ENCODE measurements around the gene TNFAIP8. TPM values are rescaled to one million over a fixed set of nuclear protein-coding genes. Genes with fewer than 3 reads are reported as not detected.

TNFAIP8 gene
- total and polyA plus RNA-seq, 2 experiments from 2014 or later = 10.6 to 29.2 TPM

DNA sequence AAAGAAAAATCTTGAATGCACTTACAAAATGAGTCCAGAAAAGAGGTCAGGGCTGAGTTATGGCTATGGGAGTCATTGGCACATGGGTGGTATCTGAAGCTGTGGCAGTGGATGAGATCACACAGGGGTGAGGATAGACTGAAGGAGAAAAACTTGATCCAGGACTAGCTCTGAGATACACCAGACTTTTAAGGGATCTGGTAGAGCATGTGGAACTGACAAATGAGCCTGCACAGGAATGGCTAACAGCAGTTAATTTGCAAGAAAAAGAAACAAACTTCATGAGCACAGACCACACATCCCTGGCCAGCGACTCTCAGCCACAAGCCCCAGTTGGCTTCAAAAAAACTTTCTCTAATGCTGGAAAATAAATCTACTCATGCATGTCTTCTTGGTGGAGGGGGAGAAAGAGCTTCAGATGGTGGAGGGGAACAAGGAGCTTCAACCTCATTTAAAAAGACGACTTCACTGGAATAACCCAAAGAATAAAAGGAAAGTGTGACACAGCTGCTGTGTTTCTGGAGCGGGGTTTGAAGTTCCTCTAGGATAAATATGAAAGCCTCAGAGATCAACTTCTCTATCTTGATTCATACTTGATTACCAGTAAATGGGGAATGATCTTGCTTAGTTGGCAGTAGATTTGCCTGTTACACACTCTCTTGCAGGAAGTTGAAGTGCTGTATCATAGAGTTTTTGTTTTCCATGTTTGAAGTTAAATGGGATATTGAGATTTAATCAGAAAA lies 33.6 kb downstream of the TNFAIP8 start (continued):
- TF ChIP-seq, protein P1, sequence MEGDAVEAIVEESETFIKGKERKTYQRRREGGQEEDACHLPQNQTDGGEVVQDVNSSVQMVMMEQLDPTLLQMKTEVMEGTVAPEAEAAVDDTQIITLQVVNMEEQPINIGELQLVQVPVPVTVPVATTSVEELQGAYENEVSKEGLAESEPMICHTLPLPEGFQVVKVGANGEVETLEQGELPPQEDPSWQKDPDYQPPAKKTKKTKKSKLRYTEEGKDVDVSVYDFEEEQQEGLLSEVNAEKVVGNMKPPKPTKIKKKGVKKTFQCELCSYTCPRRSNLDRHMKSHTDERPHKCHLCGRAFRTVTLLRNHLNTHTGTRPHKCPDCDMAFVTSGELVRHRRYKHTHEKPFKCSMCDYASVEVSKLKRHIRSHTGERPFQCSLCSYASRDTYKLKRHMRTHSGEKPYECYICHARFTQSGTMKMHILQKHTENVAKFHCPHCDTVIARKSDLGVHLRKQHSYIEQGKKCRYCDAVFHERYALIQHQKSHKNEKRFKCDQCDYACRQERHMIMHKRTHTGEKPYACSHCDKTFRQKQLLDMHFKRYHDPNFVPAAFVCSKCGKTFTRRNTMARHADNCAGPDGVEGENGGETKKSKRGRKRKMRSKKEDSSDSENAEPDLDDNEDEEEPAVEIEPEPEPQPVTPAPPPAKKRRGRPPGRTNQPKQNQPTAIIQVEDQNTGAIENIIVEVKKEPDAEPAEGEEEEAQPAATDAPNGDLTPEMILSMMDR (conservative IDR thresholded peaks at IDR 0.05; ENCODE audit: low read depth in 2 of 2) = no peak
- TF ChIP-seq CREB1 (CRISPR knock-in tag; IDR thresholded peaks at IDR 0.05; ENCODE audit: low read depth) (no peak), EZH2phosphoT487 (IDR thresholded peaks at IDR 0.05; ENCODE audit: unreplicated experiment) (no peak), ZNF114 (CRISPR knock-in tag; IDR thresholded peaks at IDR 0.05) (no peak), EZH2 (IDR thresholded peaks at IDR 0.05; ENCODE audit: low read depth, unreplicated experiment) (no peak), STAT1 (IDR thresholded peaks at IDR 0.05; ENCODE audit: unreplicated experiment) (no peak)

DNA sequence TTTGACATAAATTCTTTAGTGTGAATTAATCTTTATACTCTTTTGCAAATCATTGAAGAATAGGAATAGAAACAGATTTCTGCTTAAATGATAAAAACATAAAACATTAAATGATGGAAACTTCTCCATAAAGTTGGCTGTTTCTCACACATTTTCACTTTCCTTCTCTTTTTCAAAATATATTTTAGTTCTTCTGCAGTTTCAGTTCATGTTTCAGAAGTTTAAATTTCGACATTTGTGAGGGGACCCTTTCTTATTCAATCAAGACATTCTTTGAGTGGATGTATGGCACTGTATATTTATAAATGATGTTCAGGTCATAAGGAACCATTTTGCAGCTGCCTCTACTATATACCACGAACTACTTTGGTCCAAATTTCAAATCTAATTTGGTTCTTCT lies 34.6 kb downstream of the TNFAIP8 start:
- Histone ChIP-seq H3K4me3 (no peak overlapping the region), H3K9me2 (ENCODE audit: insufficient read depth) (no peaks in the 10 kb centered on the region; the same call in 1 of the 2 replicates), H3K79me2 (replicated peaks; ENCODE audit: insufficient read depth) (no peaks in the 10 kb centered on the region; the same call in 1 of the 2 replicates), H3F3A (replicated peaks; ENCODE audit: low read depth) (no peaks in the 10 kb centered on the region), H3K4me1 (ENCODE audit: insufficient read depth) (peaks cover 20% of the 10 kb centered on the region), H2AFZ (no peak overlapping the region), H3K36me3 (ENCODE audit: insufficient read depth) (no peaks in the 10 kb centered on the region), H3K27me3 (ENCODE audit: insufficient read depth) (no peaks in the 10 kb centered on the region), H3K4me2 (no peak overlapping the region), H3K27ac (ENCODE audit: low read depth) (no peak overlapping the region), H4K20me1 (replicated peaks; ENCODE audit: insufficient read depth) (no peaks in the 10 kb centered on the region)
- Mint-ChIP-seq H3K27ac (no peak overlapping the region), H3K36me3 (ENCODE audit: low read depth) (0 out of 3 replicates have a peak, but pooled peaks cover 2% of the 10 kb centered on the region), H3K9me3 (no peaks in the 10 kb centered on the region), H3K4me1 (peaks cover 29% of the 10 kb centered on the region), H3K4me3 (no peak overlapping the region), H3K27me3 (ENCODE audit: insufficient read depth, low read depth, poor library complexity) (peaks cover 2% of the 10 kb centered on the region)
- TF ChIP-seq JUNB (IDR thresholded peaks at IDR 0.05; ENCODE audit: unreplicated experiment) = no peak
- TF ChIP-seq EZH2 (IDR thresholded peaks at IDR 0.05; ENCODE audit: low read depth, unreplicated experiment) = no peak
- TF ChIP-seq ZNF114 (CRISPR knock-in tag; IDR thresholded peaks at IDR 0.05) = no peak
- no peak for TF ChIP-seq CREB1 (CRISPR knock-in tag; IDR thresholded peaks at IDR 0.05; ENCODE audit: low read depth)
- no peak for TF ChIP-seq EZH2phosphoT487 (IDR thresholded peaks at IDR 0.05; ENCODE audit: unreplicated experiment)
- ATAC-seq (no peak), DNase-seq (ENCODE audit: low spot score) (no peak)

DNA sequence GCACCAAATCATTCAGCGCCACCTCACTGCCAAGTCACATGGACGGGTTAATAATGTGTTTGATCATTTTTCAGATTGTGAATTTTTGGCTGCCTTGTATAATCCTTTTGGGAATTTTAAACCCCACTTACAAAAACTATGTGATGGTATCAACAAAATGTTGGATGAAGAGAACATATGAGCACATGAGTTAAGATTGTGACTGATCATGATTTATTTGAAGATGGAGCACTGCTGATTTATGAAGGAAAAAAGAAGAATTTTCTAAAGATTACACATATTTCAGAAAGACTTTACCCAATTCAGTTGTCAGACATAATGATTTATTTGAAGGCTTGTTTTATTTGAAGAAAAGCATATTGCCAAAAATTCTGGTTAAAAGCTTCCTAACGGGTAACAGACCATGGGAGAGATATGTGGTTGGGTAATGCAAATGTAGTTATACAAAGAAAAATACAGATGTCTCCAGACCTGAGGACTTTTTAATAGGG lies 37.4 kb downstream of the TNFAIP8 start:
- Mint-ChIP-seq H3K4me1 (peaks cover 24% of the 10 kb centered on the region), H3K4me3 (no peak overlapping the region), H3K27me3 (ENCODE audit: insufficient read depth, low read depth, poor library complexity) (peaks cover 2% of the 10 kb centered on the region), H3K9me3 (no peaks in the 10 kb centered on the region), H3K27ac (no peak overlapping the region), H3K36me3 (ENCODE audit: low read depth) (0 out of 3 replicates have a peak, but pooled peaks cover 2% of the 10 kb centered on the region)
- no peaks in the 10 kb centered on the region for H4K20me1 ChIP-seq (replicated peaks; ENCODE audit: insufficient read depth)
- no peaks in the 10 kb centered on the region; the same call in 1 of the 2 replicates for H3K79me2 ChIP-seq (replicated peaks; ENCODE audit: insufficient read depth)
- no peaks in the 10 kb centered on the region for H3F3A ChIP-seq (replicated peaks; ENCODE audit: low read depth)
- peaks cover 13% of the 10 kb centered on the region for H3K4me1 ChIP-seq (ENCODE audit: insufficient read depth)
- no peaks in the 10 kb centered on the region for H3K36me3 ChIP-seq (ENCODE audit: insufficient read depth)
- DNase-seq (ENCODE audit: low spot score) = no peak
- H3K9me2 ChIP-seq (ENCODE audit: insufficient read depth) = no peaks in the 10 kb centered on the region; the same call in 1 of the 2 replicates
- H2AFZ ChIP-seq = no peak overlapping the region
- H3K27me3 ChIP-seq (ENCODE audit: insufficient read depth) = no peaks in the 10 kb centered on the region
- H3K27ac ChIP-seq (ENCODE audit: low read depth) = no peak overlapping the region
- H3K4me2 ChIP-seq = no peak overlapping the region
- ATAC-seq = no peak
- no peak overlapping the region for H3K4me3 ChIP-seq
- TF ChIP-seq POLR2AphosphoS5 (IDR thresholded peaks at IDR 0.05; ENCODE audit: low read depth) = no peak
- TF ChIP-seq, protein P2, sequence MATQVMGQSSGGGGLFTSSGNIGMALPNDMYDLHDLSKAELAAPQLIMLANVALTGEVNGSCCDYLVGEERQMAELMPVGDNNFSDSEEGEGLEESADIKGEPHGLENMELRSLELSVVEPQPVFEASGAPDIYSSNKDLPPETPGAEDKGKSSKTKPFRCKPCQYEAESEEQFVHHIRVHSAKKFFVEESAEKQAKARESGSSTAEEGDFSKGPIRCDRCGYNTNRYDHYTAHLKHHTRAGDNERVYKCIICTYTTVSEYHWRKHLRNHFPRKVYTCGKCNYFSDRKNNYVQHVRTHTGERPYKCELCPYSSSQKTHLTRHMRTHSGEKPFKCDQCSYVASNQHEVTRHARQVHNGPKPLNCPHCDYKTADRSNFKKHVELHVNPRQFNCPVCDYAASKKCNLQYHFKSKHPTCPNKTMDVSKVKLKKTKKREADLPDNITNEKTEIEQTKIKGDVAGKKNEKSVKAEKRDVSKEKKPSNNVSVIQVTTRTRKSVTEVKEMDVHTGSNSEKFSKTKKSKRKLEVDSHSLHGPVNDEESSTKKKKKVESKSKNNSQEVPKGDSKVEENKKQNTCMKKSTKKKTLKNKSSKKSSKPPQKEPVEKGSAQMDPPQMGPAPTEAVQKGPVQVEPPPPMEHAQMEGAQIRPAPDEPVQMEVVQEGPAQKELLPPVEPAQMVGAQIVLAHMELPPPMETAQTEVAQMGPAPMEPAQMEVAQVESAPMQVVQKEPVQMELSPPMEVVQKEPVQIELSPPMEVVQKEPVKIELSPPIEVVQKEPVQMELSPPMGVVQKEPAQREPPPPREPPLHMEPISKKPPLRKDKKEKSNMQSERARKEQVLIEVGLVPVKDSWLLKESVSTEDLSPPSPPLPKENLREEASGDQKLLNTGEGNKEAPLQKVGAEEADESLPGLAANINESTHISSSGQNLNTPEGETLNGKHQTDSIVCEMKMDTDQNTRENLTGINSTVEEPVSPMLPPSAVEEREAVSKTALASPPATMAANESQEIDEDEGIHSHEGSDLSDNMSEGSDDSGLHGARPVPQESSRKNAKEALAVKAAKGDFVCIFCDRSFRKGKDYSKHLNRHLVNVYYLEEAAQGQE (IDR thresholded peaks at IDR 0.05; ENCODE audit: unreplicated experiment) = no peak
- TF ChIP-seq JUNB (IDR thresholded peaks at IDR 0.05; ENCODE audit: unreplicated experiment) = no peak

Data from GM23338 (cell line).